Sigmoid colon (tissue), 7 donors: ENCODE measurements around the gene HMX1. TPM values are rescaled to one million over a fixed set of nuclear protein-coding genes. Genes with fewer than 3 reads are reported as not detected.
A peak's percentile ranks its signal among the peaks of the same experiment; 100 is the strongest.

Experiments
- DNase-seq: peaks from one replicate; pipeline ENCODE4 v3.0.0-alpha.2; 2019
- H3K27ac ChIP-seq, 4 donors: fragments of 200-600 bp; sonication (generic); one replicate each; pipeline ENCODE4 v1.5.1; 2016 to 2019; ENCODE audit warnings: mild to moderate bottlenecking in 1 of 4
- H3K27me3 ChIP-seq, 3 donors: fragments of 200-600 bp; sonication (generic); one replicate each; pipeline ENCODE4 v1.5.1; 2019; ENCODE audit warnings: mild to moderate bottlenecking in 1 of 3
- H3K36me3 ChIP-seq, 4 donors: fragments of 200-600 bp; sonication (generic); one replicate each; pipeline ENCODE4 v1.5.1; 2016 to 2019
- H3K4me1 ChIP-seq, 4 donors: fragments of 200-600 bp; sonication (generic); one replicate each; pipeline ENCODE4 v1.5.1; 2017 to 2019
- H3K4me3 ChIP-seq, 4 donors: fragments of 200-600 bp; sonication (generic); one replicate each; pipeline ENCODE4 v1.5.1; 2017 to 2019; ENCODE audit warnings: mild to moderate bottlenecking in 2 of 4, moderate library complexity in 1 of 4
- H3K9me3 ChIP-seq, 4 donors: fragments of 200-600 bp in 3 of 4; sonication (generic) in 3 of 4; one replicate each; pipeline versions ENCODE4 v1.5.1 to v1.6.1; 2013 to 2019
- CTCF ChIP-seq, 4 experiments: fragments of 450-650 bp in 3 of 4; fragments of 200-600 bp in 1 of 4; IDR thresholded peaks; one replicate each; pipeline ENCODE4 v1.5.1; 2016 to 2019; ENCODE audit warnings: antibody characterized with exemption in 4 of 4, mild to moderate bottlenecking in 3 of 4, moderate library complexity in 2 of 4
- EP300 ChIP-seq, 4 donors: sonication (generic); formaldehyde crosslinking; IDR thresholded peaks; one replicate each; pipeline ENCODE4 v1.6.1; 2017; ENCODE audit warnings: antibody characterized with exemption in 4 of 4
- POLR2A ChIP-seq, 2 donors: fragments of 450-650 bp; IDR thresholded peaks; one replicate each; pipeline ENCODE4 v1.6.1; 2016; ENCODE audit warnings: antibody characterized with exemption in 2 of 2, mild to moderate bottlenecking in 2 of 2, moderate library complexity in 2 of 2
- POLR2AphosphoS5 ChIP-seq, 4 donors: sonication (generic); formaldehyde crosslinking; IDR thresholded peaks; one replicate each; pipeline ENCODE4 v1.6.1; 2017; ENCODE audit warnings: antibody characterized with exemption in 4 of 4
- WGBS, 2 donors: extraction: QIAGEN DNeasy Blood & Tissue Kit; methylation state at CpG; one replicate each; pipeline ENCODE4 v1.1.7; 2013; 5-methylcytosine and 5-hydroxymethylcytosine counted together
- intact Hi-C: fragments of 100-400 bp; cut with DNase I; formaldehyde crosslinking; loops from one replicate; pipeline ENCODE4 v1.15.1; 2023
- polyA plus RNA-seq, 3 donors: library from polyadenylated mRNA; stranded (reverse); fragments of 200-250 nt; gene quantifications; one replicate each; pipeline ENCODE4 v1.2.3, GENCODE V29; 2013
- total RNA-seq, 4 donors: library from RNA; depleted of rRNA; stranded (reverse); fragments of >200 nt; gene quantifications; one replicate each; pipeline ENCODE4 v1.1.0, GENCODE V29; 2016
- donor health status: healthy with polysubstance abuse.
- donor health status: Bipolar disorder and iron deficiency.
- donor health status: healthy.

Gene HMX1
- total RNA-seq (1 to 10 TPM in 2 of 4 donors, not detected in 2; 1.1 to 1.7 TPM), polyA plus RNA-seq (not detected)

GRCh38 chr4:8871417-8872401, at the start of gene HMX1:
HMX1 (minus strand) TSS chr4:8871839; CDS start chr4:8871614, 225 bp downstream.
- H3K9me3 ChIP-seq, result no peaks in the 10 kb centered on the region
- peak within 1 kb of the TSS in 3 of 4 donors; percentile 24 to 33 (median 27) for H3K4me3 ChIP-seq
- WGBS, 2 donors, result 3% methylated on average over 134 of the region's 134 CpGs
- H3K4me1 ChIP-seq, result peaks cover 0 to 26% (median 20%) of the 10 kb centered on the region in 4 donors
- H3K27me3 ChIP-seq, result peaks cover 46 to 99% (median 93%) of the 10 kb centered on the region in 3 donors
- H3K36me3 ChIP-seq, result no peaks in the 10 kb centered on the region
- intact Hi-C loops, result no loop called here
- no peak for TF ChIP-seq EP300 (IDR thresholded peaks at IDR 0.05)
- no peak for TF ChIP-seq CTCF (IDR thresholded peaks at IDR 0.05)
- TF ChIP-seq POLR2AphosphoS5 (IDR thresholded peaks at IDR 0.05), result no peak
- TF ChIP-seq POLR2A (IDR thresholded peaks at IDR 0.05), result no peak
- no peak within 1 kb of the TSS for H3K27ac ChIP-seq
- DNase-seq, result no peak

GRCh38 chr4:8920969-8921368, 49.3 kb upstream of the HMX1 start:
- 83% methylated on average over 10 of the region's 10 CpGs for WGBS, 2 donors
- no peak for DNase-seq
- H3K4me1 ChIP-seq, result no peaks in the 10 kb centered on the region
- no peak overlapping the region for H3K27ac ChIP-seq
- H3K4me3 ChIP-seq, result no peak overlapping the region
- TF ChIP-seq CTCF (IDR thresholded peaks at IDR 0.05) (no peak), EP300 (IDR thresholded peaks at IDR 0.05) (no peak), POLR2A (IDR thresholded peaks at IDR 0.05) (no peak), POLR2AphosphoS5 (IDR thresholded peaks at IDR 0.05) (no peak)
- peaks cover 0 to 24% (median 8%) of the 10 kb centered on the region in 3 donors for H3K27me3 ChIP-seq
- H3K36me3 ChIP-seq, result no peaks in the 10 kb centered on the region
- H3K9me3 ChIP-seq, result peaks cover 0 to 11% (median 5%) of the 10 kb centered on the region in 4 donors
- intact Hi-C loops, result no loop called here

GRCh38 chr4:8920289-8920965, 48.8 kb upstream of the HMX1 start:
- Histone ChIP-seq H3K4me3 (no peak overlapping the region), H3K27me3 (peaks cover 0 to 27% (median 8%) of the 10 kb centered on the region in 3 donors), H3K4me1 (no peaks in the 10 kb centered on the region), H3K9me3 (peaks cover 0 to 11% (median 5%) of the 10 kb centered on the region in 4 donors), H3K27ac (no peak overlapping the region), H3K36me3 (no peaks in the 10 kb centered on the region)
- intact Hi-C loops, result no loop called here
- WGBS, 2 donors, result 74 to 80% methylated on average over 14 of the region's 14 CpGs
- TF ChIP-seq POLR2AphosphoS5 (IDR thresholded peaks at IDR 0.05) (no peak), POLR2A (IDR thresholded peaks at IDR 0.05) (no peak), CTCF (IDR thresholded peaks at IDR 0.05) (no peak), EP300 (IDR thresholded peaks at IDR 0.05) (no peak)
- DNase-seq, result peak; percentile 47

- peak; percentile 44 for DNase-seq
- no peak for TF ChIP-seq POLR2AphosphoS5 (IDR thresholded peaks at IDR 0.05)
- no peak for TF ChIP-seq POLR2A (IDR thresholded peaks at IDR 0.05)
- TF ChIP-seq CTCF (IDR thresholded peaks at IDR 0.05), result no peak
- no peak for TF ChIP-seq EP300 (IDR thresholded peaks at IDR 0.05)
- H3K27ac ChIP-seq, result no peak overlapping the region
- no peaks in the 10 kb centered on the region for H3K36me3 ChIP-seq
- intact Hi-C loops, result loop anchor here (10.0 kb wide), 1 partner anchor 315 kb away; no protein-coding TSS in a partner anchor
- peaks cover 0 to 11% (median 5%) of the 10 kb centered on the region in 4 donors for H3K9me3 ChIP-seq
- peaks cover 0 to 32% (median 8%) of the 10 kb centered on the region in 3 donors for H3K27me3 ChIP-seq
- WGBS, 2 donors, result 69 to 77% methylated on average over 16 of the region's 16 CpGs
- H3K4me1 ChIP-seq, result no peaks in the 10 kb centered on the region
- H3K4me3 ChIP-seq, result no peak overlapping the region
These were observed 48.1 kb upstream of the HMX1 start for GRCh38 chr4:8919651-8920288.
